ENCODE results near the gene OSBPL10.

OSBPL10 gene

DNA sequence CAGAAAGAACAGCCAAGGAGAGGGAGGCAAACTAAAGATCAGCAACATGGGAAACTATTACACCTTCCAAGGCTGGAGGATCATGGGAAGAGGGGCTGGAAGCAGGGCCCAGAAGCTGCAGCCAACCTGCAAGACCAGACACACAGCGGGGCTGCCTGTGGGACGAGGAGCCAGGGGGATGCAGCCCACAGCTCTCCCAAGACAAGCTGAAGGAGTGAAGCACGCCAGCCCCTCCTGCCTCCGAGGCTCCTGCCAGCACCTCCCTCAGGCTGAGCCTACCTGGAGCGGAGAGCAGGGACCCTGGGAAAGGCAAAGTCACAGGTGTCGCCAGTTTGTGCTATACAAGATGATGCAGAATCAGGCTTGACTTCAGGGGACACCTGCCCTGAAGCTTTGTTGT is 133.3 kb downstream of the OSBPL10 start:
- no peak for DNase-seq

DNA sequence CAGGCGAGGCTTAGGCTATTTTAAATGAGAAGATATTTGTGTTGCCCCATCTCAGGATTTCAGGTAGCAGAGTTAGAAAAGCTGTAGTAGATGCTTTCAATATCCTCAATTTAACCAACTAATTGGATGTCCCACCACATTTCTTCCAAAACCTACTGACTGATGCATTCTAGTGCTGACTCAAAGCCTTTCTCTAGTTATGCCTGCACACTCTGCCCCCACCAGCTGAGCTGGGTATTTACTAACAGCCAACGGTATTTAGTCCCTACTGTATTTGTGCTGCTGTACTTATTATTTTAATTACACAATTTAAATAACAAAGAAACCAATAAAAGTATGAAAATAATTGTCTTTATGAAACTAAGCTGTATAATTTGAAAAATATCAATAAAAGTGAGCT is 139.5 kb downstream of the OSBPL10 start:
- no peak for DNase-seq

DNA sequence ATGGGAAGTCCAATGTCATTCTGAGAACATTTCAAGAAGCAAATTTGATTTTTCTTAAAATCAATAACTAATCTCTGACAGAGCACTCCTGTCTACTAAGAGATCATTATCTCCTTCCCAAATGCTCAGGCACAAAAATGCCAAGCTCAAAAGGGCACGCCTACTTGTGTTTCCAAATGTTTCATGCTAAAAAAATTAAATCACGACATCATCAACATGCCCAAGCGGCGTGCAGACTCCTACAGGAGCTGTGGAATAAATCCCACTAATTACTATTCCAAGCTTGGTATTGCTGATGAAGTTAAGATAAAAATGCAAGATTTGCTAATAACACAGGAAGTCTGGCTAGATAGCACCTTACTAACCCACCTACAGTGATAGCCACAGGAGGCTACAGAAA is 140.8 kb downstream of the OSBPL10 start:
- no peak for DNase-seq

DNA sequence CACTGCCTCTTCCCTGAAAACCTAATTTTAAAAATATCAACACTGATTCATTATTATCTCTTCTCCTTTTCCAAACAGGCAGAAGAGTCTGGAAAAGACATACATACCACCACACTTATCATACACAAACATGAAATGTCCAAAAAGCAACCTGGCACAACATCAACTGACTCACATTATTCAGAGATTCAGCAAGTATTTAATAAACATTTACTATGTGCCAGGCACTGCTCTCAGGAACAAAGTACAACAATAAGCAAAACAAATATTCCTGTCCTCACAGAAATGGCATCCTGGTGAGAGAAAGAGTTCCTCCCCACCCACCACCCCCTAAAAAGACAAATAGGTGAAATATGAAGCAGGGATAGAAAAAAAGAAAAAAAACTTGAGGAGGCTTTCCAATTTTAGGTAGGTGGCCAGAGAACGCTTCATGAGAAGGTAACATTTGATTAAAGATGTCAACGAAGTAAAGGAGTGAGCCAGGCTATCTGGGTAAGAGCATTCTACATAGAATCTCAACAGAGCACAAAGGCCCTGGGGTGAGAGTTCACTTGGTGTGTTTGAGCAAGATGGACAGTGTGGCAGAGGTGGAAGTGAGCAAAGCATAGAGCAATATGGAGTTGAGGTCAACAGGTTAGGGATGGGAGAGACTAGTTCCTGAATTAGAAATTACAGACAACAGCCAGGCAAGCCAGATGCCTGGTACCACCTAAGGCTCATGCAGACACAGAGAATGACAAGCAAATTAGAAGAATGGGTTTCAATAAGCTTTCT is 141.7 kb downstream of the OSBPL10 start:
- DNase-seq = no peak

DNA sequence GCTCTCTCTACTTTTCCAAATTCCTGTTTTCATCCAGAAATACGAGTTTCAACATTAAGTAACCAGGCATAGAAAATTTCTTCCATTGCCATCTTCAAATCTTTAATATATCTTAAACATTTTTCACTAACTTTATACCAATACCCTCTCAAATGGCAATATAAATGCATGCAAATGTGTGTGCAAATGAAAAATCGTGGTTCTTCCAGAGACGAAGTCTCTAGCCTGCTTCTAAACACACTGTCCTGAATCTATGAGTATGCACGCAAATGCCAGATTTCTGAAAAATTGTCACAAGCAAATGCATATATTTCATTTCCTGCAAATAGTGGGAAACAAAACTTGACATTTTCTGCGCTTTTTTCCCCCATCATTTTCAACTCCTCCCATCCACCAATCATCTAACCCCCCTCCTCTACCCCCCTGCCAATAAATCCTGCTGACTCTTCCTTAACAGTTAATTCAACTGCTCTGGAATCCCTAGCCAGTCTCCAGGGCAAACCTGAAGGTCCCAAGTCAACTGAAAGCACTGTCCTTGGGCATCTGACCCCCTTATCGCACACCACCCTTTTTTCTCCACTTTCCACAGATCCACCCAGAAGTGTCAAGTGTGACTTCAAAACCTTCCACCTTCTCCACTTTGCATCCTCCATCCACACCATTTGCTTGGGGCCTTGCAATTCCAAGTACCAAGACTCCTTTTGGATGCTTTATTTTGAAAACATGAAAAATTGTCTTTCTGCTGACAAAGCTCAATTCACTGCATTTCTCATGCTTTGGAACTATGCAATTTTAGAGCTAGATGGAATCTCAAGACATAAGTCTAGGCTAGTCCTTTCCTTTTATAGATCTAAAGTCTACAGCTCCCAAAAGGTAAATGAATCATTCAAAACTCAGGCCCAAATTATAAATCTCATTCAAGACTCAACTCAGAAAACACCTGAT is 144.7 kb downstream of the OSBPL10 start:
- no peak for DNase-seq

DNA sequence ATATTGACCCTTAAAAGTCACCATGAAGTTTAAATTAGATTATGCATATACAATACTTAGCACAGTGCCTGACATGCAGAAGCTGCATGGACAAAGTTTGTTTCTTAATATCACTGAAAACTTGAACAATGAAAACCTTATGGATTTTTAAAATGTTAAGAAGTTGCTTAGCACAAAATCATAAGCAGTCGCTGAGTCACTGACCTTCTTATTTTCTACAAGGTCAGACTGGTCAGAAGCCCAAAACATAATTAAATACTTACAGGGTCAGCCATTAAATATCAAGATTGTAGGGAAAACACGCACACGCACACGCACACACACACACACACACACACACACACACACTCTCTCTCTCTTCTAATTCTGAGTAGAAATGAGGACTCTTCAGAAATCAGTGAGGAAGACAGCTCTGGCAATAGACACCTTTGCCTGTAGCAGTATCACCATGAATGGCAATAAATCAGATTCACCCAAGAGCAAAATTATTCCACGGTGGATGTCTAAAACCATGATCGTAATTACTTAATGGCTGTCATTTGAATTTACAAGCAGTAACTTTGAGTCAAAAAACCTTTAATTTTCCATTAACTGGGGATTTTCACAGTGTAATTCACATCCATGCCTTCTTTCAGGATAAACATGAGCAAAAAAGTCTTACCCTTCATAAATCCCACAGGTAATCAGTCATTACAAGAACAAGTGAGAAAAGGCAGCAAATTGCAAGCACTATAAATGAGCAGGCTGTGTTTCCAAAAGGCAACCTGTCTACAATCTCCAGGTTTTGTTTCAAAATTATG is 147.5 kb downstream of the OSBPL10 start:
- DNase-seq = no peak

DNA sequence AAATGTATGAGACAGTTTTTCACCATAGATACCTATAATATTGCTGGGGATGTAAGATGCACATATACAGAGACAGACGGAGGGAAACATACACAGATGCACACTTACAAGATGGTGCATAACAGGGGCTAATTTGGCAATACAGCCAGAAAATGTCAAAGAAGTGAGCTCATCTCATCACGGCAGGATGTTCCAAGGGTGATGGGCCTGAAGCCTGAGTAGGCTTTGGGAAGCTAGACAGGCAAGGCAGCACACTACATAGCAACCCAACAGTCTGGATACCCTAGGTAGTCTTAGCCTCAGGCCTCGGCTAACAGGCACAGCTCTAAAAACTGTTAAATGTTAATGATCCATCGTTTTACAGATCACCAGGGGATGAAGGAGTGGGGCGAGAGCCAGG is 148.5 kb downstream of the OSBPL10 start:
- no peak for DNase-seq

DNA sequence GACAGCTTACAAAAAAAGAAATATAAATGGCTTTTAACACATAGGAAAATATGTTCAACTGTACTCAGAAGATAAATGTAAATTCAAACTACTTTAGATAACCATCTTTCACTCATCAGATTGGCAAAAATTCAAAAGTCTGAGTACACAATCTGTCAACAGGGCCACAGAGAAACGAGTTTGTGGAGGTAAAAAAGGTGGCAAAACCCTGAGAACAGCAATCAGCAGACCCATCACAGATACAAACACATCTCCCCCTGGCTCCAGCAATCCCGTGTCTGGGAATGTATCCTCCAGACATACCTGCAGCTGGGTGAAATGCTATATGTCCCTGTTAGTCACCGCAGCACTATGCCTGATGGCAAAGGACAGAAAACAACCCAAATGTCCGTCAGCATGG is 149.5 kb downstream of the OSBPL10 start:
- DNase-seq = no peak

DNA sequence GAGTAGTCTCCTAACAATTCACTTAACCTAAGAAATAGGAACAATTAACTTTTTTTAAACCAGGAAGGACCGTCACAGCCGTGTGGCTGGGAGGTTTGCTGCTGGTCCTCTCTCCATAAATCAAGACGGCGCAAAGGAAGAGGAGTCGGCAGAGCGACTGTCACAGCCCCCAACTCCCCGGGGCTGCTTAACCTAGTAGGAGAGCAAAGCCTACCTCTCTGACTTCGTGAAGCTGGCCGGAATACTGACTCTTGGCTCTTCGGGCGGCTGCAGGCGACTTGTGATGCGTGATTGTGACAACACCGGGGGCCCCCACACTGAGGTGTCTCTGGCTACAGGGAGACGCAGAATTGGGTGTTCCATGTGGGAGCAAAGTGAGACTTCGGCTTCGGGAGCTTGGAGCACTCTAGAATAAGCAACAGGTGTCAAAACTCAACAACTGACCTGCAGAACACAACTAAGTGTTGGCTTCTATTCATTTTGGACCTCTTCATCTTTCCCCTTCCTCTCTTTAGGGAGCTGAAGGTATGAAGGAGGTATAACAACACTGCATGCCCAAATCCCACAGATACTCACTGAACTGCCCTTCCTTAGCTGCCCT is 151.1 kb downstream of the OSBPL10 start:
- DNase-seq = no peak

DNA sequence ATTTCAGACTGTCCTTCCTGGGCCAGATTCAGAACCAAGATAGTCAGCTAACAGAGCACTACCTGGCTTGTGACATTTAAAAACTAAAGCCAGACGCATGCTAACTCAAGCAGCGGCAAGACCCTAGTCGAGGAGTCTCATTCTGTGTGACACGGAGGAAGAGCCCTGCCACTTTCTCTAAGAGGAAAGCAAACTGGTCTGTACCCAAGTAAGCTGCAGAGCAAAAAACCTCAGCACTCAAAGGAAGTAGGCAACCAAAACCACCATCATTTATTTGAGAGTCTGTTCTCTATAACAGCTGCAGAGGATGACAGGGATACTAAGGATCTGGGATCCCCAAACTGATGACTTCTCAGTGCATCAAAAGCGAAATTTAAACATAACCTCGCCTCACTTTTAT is 152.1 kb downstream of the OSBPL10 start:
- no peak for DNase-seq

DNA sequence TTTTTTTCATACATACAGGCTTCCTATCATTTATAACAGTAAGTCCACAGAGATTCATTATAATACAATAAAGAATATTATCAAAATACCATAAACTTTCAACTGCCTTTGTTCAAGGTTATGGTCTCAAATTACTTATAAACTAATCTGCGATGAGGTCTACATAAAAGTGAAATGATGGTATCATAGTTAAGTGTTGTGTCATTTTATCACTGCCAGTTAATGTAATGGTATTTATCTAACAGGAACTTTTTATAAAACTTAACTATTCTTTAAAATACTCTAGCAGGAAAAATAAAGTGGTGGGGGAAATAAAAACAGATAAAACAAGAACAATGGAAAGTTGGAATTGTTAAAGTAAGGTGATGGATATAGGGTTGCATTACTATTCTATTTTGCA is 153.1 kb downstream of the OSBPL10 start:
- DNase-seq = no peak

DNA sequence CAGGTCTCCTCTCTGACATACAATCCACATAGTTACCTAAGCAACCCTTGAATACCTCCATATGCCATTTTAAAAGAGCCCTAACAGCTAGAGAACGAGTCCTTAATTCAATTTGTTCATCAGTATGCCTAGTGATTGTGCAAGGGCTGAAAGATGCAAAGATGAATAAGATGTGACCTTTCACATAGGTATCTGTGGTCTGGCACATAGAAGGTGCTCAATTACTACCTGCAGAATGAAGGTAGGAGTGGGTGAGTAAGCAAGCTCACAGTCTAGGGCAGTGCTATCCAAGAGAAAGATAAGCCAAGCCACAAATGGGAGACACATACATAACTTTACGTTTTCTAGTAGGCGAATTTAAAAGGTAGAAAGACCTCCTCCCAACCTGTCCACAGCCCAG is 157.9 kb downstream of the OSBPL10 start:
- no peak for DNase-seq

DNA sequence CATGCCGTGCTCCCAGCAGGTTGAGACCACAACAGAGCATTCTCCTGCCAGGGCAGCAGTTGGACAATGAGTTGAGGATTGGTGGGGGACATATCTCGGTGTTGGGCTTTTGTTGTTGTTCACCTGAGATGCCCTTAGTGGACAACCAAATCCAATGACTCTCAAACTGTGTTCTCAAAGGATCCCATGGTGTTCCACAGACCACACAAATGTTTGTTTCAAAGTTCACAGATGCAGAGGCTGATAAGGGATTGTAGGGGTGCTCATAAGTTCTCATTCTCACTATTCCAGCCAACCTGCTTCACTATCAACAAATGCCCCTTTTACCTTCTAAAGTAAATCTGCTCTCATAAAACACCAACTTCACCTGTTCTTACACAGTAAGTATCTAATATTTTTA is 159.9 kb downstream of the OSBPL10 start:
- DNase-seq = no peak

DNA sequence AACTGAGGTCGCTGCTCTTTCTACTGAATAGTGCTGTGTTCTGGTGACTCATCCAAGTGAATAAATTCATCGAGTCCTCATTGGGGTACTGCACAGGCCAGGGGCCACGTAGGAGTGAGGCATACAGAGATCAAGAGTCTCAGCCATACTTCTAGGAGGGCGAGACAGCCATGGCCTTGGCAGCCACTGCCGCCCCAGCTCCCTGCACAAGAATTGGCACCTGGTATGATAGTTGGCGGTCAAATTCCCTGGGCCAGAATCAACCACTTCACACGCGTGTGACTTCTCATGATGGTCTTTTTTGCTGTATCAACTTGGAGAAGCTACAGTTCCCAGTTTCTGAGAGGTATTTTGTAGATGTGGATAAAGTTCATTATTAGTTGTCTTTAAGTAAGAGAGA is 161.6 kb downstream of the OSBPL10 start:
- no peak for DNase-seq

DNA sequence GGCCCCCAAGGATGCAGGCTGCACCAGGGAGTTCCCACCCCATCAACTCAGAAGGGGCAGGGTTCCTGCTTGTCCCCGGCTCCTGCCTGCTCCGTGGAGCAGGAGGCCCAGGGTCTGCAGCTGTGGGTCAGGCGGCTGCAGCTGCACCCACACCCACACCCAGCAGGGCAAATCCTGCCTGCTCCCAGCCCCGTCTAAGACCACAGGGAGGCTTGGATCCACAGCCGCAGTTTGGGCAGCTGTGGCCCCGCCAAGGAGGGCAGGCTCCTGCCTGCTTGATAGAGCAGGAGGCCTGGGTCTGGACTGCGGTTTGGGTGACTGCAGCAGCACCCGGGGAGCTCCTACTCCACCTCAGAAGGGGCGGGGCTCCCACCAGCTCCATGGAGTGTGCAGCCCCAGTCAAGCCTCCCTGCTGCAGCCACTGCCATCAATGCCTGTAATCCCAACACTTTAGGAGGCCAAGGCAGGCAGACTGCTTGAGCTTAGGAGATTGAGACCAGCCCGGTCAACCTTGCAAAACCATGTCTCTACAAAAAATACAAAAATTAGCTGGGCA is 163.6 kb downstream of the OSBPL10 start:
- no peak for DNase-seq

DNA sequence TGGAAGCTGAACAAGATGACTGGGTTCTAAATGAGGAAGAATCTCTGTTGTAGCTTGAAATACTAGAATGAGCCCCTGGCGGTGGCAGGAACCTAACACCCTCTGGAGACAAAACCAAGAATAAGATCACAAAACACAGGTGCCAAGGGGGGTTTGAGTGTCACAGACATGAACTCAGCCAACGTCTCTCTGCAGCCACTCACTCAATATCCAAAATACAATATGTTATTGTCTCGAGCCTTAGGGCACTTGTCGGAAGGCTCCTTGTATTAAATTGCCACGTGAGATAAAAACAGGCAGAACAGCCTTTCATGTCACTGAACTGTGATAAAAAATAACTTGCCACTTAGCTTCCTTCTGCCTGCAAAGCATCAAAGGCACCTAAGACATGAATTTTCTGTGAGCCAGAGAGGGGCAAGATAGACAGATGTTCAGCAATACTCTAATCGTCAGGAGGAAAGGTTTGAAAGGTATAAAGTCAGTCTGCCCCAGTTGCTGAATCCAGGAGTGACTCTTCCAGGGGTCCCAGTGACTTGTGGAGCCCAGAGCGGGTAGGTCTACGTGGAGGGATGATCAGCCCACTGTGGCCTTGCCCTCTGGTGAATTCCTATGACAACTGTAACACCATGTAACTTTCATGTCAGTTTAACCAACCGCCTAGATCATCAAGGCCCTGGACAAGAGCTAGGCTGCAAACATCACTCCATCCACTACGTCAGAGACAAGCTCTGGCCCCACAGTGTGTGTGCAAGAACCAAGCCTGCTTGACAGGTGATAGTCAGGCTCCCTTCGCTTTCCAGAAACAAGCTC is 165.2 kb downstream of the OSBPL10 start:
- no peak for DNase-seq

DNA sequence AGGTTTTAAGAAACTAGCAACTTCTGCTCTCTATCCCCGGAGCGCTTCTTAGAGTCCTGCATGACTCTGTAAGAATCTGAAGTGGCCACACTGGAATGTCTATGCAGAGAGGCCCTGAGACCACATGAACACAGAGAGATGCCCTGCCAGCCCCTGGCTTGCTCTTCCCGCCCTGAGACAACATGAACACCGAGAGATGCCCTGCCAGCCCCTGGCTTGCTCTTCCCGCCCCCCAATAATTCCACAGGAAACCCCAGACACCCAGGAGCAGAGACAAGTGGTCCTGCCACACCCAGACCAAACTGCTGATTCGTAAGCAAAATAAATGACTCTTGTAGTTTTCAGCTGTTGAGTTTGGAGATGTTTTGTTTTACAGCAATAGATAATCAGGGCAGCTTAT is 166.1 kb downstream of the OSBPL10 start:
- no peak for DNase-seq

DNA sequence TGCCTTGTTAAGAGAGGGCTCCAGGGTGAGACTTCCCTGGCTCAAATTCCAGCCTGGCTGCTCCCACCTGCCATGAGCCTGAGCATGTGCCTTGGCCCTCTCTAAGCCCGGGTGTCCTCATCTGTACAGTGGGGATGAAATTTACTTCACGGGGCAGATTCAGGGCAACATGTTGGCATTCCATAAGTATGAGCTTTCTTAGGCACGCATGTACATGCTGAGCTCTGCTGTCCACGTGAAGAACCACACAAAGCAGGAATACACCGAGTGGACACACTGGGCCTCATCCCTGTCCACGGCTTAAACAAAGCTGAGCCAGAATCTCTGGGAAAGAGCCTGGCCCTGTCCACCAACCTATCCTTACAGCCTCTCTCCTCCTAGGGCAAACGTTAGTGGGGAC is 167.4 kb downstream of the OSBPL10 start:
- DNase-seq = no peak

DNA sequence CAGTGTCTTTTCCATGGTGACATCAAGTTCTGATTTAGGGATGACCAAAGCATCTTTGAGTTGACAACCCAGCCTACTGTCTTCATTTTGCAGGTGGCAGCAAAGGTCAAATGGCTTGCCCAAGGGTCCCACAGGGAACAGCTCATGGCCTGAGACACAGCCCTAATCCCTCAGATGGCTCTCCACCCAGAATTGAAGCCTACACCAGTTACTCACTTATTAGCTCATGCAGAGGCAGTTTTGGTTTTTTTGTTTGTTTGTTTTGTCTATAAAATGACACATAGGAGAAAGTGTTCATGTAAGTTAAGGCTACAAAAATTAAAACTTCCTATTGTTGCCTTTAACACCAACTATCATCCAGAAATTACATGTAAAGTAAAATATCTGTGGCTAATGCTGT is 167.9 kb downstream of the OSBPL10 start:
- DNase-seq = no peak

DNA sequence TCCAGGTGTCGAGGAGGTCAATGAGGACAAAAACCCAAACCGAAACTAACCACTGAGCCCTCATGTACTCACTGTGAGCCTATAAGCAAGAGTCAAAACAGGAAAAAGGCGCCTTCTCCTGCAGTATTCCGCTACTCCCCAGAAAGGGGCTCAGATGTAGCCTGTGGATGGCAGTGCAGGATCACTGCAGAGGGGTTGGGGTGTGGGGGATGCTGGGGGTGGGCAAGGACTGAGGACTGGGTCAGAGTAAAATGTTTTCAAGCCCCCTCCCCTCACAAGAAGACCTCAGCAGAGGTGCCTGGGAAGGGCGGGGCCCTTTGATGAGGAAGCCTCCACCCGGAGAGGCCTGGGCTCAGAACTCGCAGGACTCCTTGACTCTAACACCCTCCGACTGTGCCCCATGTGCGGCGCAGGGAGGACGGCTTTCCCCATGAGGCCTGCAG is 170.1 kb downstream of the OSBPL10 start:
- no peak for DNase-seq

DNA sequence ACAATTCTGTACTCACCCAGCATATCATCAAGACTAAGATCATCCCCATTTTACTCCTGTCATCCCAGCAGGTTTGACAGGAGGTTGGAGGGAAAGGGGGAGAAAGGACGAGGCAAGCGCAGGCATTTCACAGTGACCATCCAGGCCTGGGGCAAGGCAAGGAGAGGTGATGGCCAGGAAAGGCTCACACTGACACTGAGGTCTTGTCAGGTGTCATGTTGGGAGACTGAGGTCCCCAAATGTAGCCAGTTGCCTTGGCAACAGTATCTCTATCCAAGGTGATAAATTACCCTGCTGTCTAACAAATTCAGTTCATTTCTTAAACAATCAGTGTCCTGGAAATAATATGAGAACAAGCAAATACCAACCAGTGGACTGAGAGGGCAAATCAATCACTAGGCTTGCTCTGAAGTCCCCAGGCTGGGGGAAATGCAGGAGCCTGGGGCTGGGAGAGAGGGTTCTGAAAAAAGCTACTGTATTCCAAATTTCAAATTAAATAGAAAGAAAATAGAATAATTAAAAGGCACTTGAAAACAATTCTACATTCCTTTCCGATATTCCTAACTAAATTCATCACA is 172.8 kb downstream of the OSBPL10 start:
- DNase-seq = no peak
